ENCODE data around the gene CADM1. TPM values are rescaled to one million over a fixed set of nuclear protein-coding genes. Genes with fewer than 3 reads are reported as not detected.

The CADM1 gene
- total and polyA plus RNA-seq, 2 experiments from 2014 or later = 16.5 to 18.0 TPM

DNA sequence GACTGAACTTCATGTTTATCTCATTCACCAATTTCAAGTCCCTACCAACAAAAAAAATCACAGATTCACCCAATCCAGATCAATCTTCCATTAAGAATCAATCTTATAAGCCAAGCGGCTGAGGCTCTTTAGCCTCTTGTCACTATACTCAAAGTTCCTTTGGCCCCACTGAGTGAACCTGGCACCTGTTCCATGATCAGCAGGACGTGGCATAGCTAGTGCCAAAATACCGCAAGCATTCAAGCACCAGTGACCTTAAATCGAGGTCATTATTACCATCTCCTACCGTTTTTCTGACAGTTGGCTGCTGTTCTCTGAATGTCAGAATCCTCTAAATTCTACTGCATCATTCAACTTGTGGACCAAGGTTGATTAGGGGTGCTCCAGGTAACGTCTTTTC is 141.2 kb downstream of the CADM1 start (continued):
- TF ChIP-seq, protein P1, sequence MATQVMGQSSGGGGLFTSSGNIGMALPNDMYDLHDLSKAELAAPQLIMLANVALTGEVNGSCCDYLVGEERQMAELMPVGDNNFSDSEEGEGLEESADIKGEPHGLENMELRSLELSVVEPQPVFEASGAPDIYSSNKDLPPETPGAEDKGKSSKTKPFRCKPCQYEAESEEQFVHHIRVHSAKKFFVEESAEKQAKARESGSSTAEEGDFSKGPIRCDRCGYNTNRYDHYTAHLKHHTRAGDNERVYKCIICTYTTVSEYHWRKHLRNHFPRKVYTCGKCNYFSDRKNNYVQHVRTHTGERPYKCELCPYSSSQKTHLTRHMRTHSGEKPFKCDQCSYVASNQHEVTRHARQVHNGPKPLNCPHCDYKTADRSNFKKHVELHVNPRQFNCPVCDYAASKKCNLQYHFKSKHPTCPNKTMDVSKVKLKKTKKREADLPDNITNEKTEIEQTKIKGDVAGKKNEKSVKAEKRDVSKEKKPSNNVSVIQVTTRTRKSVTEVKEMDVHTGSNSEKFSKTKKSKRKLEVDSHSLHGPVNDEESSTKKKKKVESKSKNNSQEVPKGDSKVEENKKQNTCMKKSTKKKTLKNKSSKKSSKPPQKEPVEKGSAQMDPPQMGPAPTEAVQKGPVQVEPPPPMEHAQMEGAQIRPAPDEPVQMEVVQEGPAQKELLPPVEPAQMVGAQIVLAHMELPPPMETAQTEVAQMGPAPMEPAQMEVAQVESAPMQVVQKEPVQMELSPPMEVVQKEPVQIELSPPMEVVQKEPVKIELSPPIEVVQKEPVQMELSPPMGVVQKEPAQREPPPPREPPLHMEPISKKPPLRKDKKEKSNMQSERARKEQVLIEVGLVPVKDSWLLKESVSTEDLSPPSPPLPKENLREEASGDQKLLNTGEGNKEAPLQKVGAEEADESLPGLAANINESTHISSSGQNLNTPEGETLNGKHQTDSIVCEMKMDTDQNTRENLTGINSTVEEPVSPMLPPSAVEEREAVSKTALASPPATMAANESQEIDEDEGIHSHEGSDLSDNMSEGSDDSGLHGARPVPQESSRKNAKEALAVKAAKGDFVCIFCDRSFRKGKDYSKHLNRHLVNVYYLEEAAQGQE (IDR thresholded peaks at IDR 0.05; ENCODE audit: unreplicated experiment) = no peak
- TF ChIP-seq EZH2 (IDR thresholded peaks at IDR 0.05; ENCODE audit: low read depth, unreplicated experiment) (no peak), NANOG (IDR thresholded peaks at IDR 0.05; ENCODE audit: borderline replicate concordance) (no peak), ZNF114 (CRISPR knock-in tag; IDR thresholded peaks at IDR 0.05) (no peak), ZNF331 (CRISPR knock-in tag; IDR thresholded peaks at IDR 0.05; ENCODE audit: low read depth) (no peak), ETS1 (IDR thresholded peaks at IDR 0.05) (no peak)

- Mint-ChIP-seq H3K4me3 (no peak overlapping the region), H3K4me1 (no peaks in the 10 kb centered on the region; the same call in 2 of the 3 replicates), H3K27ac (no peak overlapping the region), H3K36me3 (ENCODE audit: low read depth) (no peaks in the 10 kb centered on the region), H3K27me3 (ENCODE audit: insufficient read depth, low read depth, poor library complexity) (no peaks in the 10 kb centered on the region), H3K9me3 (no peaks in the 10 kb centered on the region)
- ATAC-seq = no peak
- H3F3A ChIP-seq (replicated peaks; ENCODE audit: low read depth) = no peaks in the 10 kb centered on the region
- no peaks in the 10 kb centered on the region for H3K36me3 ChIP-seq (ENCODE audit: insufficient read depth)
- no peak for DNase-seq (ENCODE audit: low spot score)
- no peaks in the 10 kb centered on the region for H3K9me2 ChIP-seq (ENCODE audit: insufficient read depth)
- no peak overlapping the region for H3K4me3 ChIP-seq
- H3K79me2 ChIP-seq (replicated peaks; ENCODE audit: insufficient read depth) = no peaks in the 10 kb centered on the region
- H3K27me3 ChIP-seq (ENCODE audit: insufficient read depth) = no peaks in the 10 kb centered on the region
- 0 out of 2 replicates have a peak, but pooled peaks cover 4% of the 10 kb centered on the region for H4K20me1 ChIP-seq (replicated peaks; ENCODE audit: insufficient read depth)
- no peaks in the 10 kb centered on the region for H3K4me1 ChIP-seq (ENCODE audit: insufficient read depth)
- H3K27ac ChIP-seq (ENCODE audit: low read depth) = no peak overlapping the region
- H3K4me2 ChIP-seq = no peak overlapping the region
- H2AFZ ChIP-seq = no peak overlapping the region
- TF ChIP-seq NANOG (IDR thresholded peaks at IDR 0.05; ENCODE audit: borderline replicate concordance) = no peak
- no peak for TF ChIP-seq CTCF (conservative IDR thresholded peaks at IDR 0.05; ENCODE audit: low read depth in 2 of 2)
- no peak for TF ChIP-seq EZH2 (IDR thresholded peaks at IDR 0.05; ENCODE audit: low read depth, unreplicated experiment)
- TF ChIP-seq ZNF114 (CRISPR knock-in tag; IDR thresholded peaks at IDR 0.05) = no peak
- no peak for TF ChIP-seq ZNF331 (CRISPR knock-in tag; IDR thresholded peaks at IDR 0.05; ENCODE audit: low read depth)
- TF ChIP-seq, protein P1 (IDR thresholded peaks at IDR 0.05; ENCODE audit: unreplicated experiment) = no peak
- no peak for TF ChIP-seq EZH2phosphoT487 (IDR thresholded peaks at IDR 0.05; ENCODE audit: unreplicated experiment)
- TF ChIP-seq CREB1 (CRISPR knock-in tag; IDR thresholded peaks at IDR 0.05; ENCODE audit: low read depth) = no peak
- TF ChIP-seq JUNB (IDR thresholded peaks at IDR 0.05; ENCODE audit: unreplicated experiment) = no peak
- no peak for TF ChIP-seq STAT1 (IDR thresholded peaks at IDR 0.05; ENCODE audit: unreplicated experiment)
- TF ChIP-seq ETS1 (IDR thresholded peaks at IDR 0.05) = no peak
- TF ChIP-seq POLR2AphosphoS5 (IDR thresholded peaks at IDR 0.05; ENCODE audit: low read depth) = no peak
Observed at GRCh38 chr11:115361025-115361424, 143.2 kb downstream of the CADM1 start.
